Measurements from ENCODE around the gene SYNM. TPM values are rescaled to one million over a fixed set of nuclear protein-coding genes. Genes with fewer than 3 reads are reported as not detected.

SYNM gene
- total and polyA plus RNA-seq, 2 donors (not counting 1 experiment from before 2014, with no cell fraction given), result 0.04 to 0.27 TPM

- WGBS (ENCODE audit: insufficient coverage), result 100% methylated on average over 1 of the region's 2 CpGs
- Histone ChIP-seq H3K27ac (ENCODE audit: low read length in 2 of 2) (no peak overlapping the region), H3K4me2 (replicated peaks; ENCODE audit: low read depth, low read length, poor library complexity, severe bottlenecking) (no peak overlapping the region), H3K79me2 (ENCODE audit: control insufficient read depth, insufficient read depth, low read length) (no peaks in the 10 kb centered on the region), H3K36me3 (replicated peaks in 1 of 2; ENCODE audit: control extremely low read depth in 1 of 2, control insufficient read depth in 1 of 2, extremely low read depth in 1 of 2, insufficient read depth in 2 of 2, low read length in 1 of 2) (no peaks in the 10 kb centered on the region), H4K20me1 (ENCODE audit: control insufficient read depth, insufficient read depth, low read length, poor library complexity, severe bottlenecking) (no peaks in the 10 kb centered on the region), H3K9ac (ENCODE audit: low read length) (no peak overlapping the region), H3K4me3 (ENCODE audit: control extremely low read depth in 1 of 5, extremely low read depth in 1 of 5, insufficient read depth in 1 of 5, low read depth in 2 of 5, low read length in 4 of 5) (no peak overlapping the region), H3K9me3 (ENCODE audit: control extremely low read depth in 1 of 3, control insufficient read depth in 2 of 3, insufficient read depth in 1 of 3, low read length in 2 of 3) (no peaks in the 10 kb centered on the region), H3K4me1 (ENCODE audit: control insufficient read depth in 2 of 2, insufficient read depth in 2 of 2, low read length in 2 of 2) (no peaks in the 10 kb centered on the region), H3K27me3 (replicated peaks in 1 of 4; ENCODE audit: control extremely low read depth in 1 of 4, control insufficient read depth in 3 of 4, insufficient read depth in 4 of 4, low read length in 3 of 4) (no peaks in the 10 kb centered on the region), H2AFZ (ENCODE audit: insufficient read depth, low read depth, low read length, poor library complexity, severe bottlenecking) (no peak overlapping the region)
- H3K27me3 Mint-ChIP-seq, result no peaks in the 10 kb centered on the region
- intact Hi-C loops (cut with micrococcal nuclease), result no loop called here
- no peaks in the 10 kb centered on the region for H3K4me1 Mint-ChIP-seq
- ATAC-seq (ENCODE audit: low read depth), result no peak
- no peak overlapping the region for H3K4me3 Mint-ChIP-seq
- CTCF ChIA-PET, result no interaction called here
- DNase-seq, result no peak
- TF ChIP-seq EZH2 (IDR thresholded peaks at IDR 0.05; ENCODE audit: borderline replicate concordance, insufficient read depth, low read depth, low read length, poor library complexity, severe bottlenecking) (no peak), CTCF (IDR thresholded peaks at IDR 0.05) (no peak)
- no peak overlapping the region for H3K27ac Mint-ChIP-seq
- H3K9me3 Mint-ChIP-seq (ENCODE audit: insufficient read depth), result no peaks in the 10 kb centered on the region
- POLR2A ChIA-PET, result no interaction called here
These were observed 49.4 kb downstream of the SYNM start for GRCh38 chr15:99154271-99154670.

GRCh38 chr15:99155961-99156443 is 51.1 kb downstream of the SYNM start:
- Histone ChIP-seq H4K20me1 (ENCODE audit: control insufficient read depth, insufficient read depth, low read length, poor library complexity, severe bottlenecking) (no peaks in the 10 kb centered on the region), H3K9ac (ENCODE audit: low read length) (no peak overlapping the region), H3K27ac (ENCODE audit: low read length in 2 of 2) (no peak overlapping the region), H3K36me3 (replicated peaks in 1 of 2; ENCODE audit: control extremely low read depth in 1 of 2, control insufficient read depth in 1 of 2, extremely low read depth in 1 of 2, insufficient read depth in 2 of 2, low read length in 1 of 2) (no peaks in the 10 kb centered on the region), H3K9me3 (ENCODE audit: control extremely low read depth in 1 of 3, control insufficient read depth in 2 of 3, insufficient read depth in 1 of 3, low read length in 2 of 3) (no peaks in the 10 kb centered on the region), H3K79me2 (ENCODE audit: control insufficient read depth, insufficient read depth, low read length) (no peaks in the 10 kb centered on the region), H3K4me2 (replicated peaks; ENCODE audit: low read depth, low read length, poor library complexity, severe bottlenecking) (no peak overlapping the region), H3K27me3 (replicated peaks in 1 of 4; ENCODE audit: control extremely low read depth in 1 of 4, control insufficient read depth in 3 of 4, insufficient read depth in 4 of 4, low read length in 3 of 4) (no peaks in the 10 kb centered on the region), H3K4me1 (ENCODE audit: control insufficient read depth in 2 of 2, insufficient read depth in 2 of 2, low read length in 2 of 2) (no peaks in the 10 kb centered on the region), H2AFZ (ENCODE audit: insufficient read depth, low read depth, low read length, poor library complexity, severe bottlenecking) (no peak overlapping the region), H3K4me3 (ENCODE audit: control extremely low read depth in 1 of 5, extremely low read depth in 1 of 5, insufficient read depth in 1 of 5, low read depth in 2 of 5, low read length in 4 of 5) (no peak overlapping the region)
- ATAC-seq (ENCODE audit: low read depth) (no peak), DNase-seq (no peak)
- H3K4me1 Mint-ChIP-seq, result no peaks in the 10 kb centered on the region
- no peak overlapping the region for H3K27ac Mint-ChIP-seq
- POLR2A ChIA-PET, result no interaction called here
- TF ChIP-seq CTCF (IDR thresholded peaks at IDR 0.05) (no peak), EZH2 (IDR thresholded peaks at IDR 0.05; ENCODE audit: borderline replicate concordance, insufficient read depth, low read depth, low read length, poor library complexity, severe bottlenecking) (no peak)
- no peaks in the 10 kb centered on the region for H3K27me3 Mint-ChIP-seq
- no peaks in the 10 kb centered on the region for H3K9me3 Mint-ChIP-seq (ENCODE audit: insufficient read depth)
- intact Hi-C loops (cut with micrococcal nuclease), result no loop called here
- CTCF ChIA-PET, result no interaction called here
- WGBS (ENCODE audit: insufficient coverage), result 95% methylated on average over 7 of the region's 9 CpGs
- no peak overlapping the region for H3K4me3 Mint-ChIP-seq
